Neural cell (in vitro differentiated cells): ENCODE measurements around the gene NMB. TPM values are rescaled to one million over a fixed set of nuclear protein-coding genes. Genes with fewer than 3 reads are reported as not detected.

Experiments used
- H2AFZ ChIP-seq: fragments of 200-600, 300-800 bp; sonication (generic), shearing (Covaris generic); 2 replicates; pipeline ENCODE4 v1.6.0; 2014; ENCODE audit warnings: low read depth, mild to moderate bottlenecking, antibody characterized with exemption, low read length, moderate library complexity
- H3F3A ChIP-seq: fragments of 200-600 bp; shearing (Covaris generic); 2 replicates; pipeline ENCODE4 v1.6.1; 2016; ENCODE audit warnings: mild to moderate bottlenecking, moderate library complexity, mixed read lengths, antibody characterized with exemption, low read length; ENCODE audit not compliant: insufficient read depth, poor library complexity, severe bottlenecking
- H3K27ac ChIP-seq: fragments of 200-600, 300-800 bp; sonication (generic), shearing (Covaris generic); 2 replicates; pipeline ENCODE4 v1.5.1; 2014; ENCODE audit warnings: mild to moderate bottlenecking, low read length, moderate library complexity
- H3K27me3 ChIP-seq: fragments of 300-800, 200-600 bp; sonication (generic), shearing (Covaris generic); 2 replicates; pipeline ENCODE4 v1.6.0; 2014; ENCODE audit warnings: mild to moderate bottlenecking, low read depth, low read length, moderate library complexity; ENCODE audit not compliant: insufficient read depth
- H3K36me3 ChIP-seq: fragments of 300-800, 200-600 bp; sonication (generic), shearing (Covaris generic); 2 replicates; pipeline ENCODE4 v1.5.1; 2014; ENCODE audit warnings: mild to moderate bottlenecking, antibody characterized with exemption, low read length, moderate library complexity; ENCODE audit not compliant: insufficient read depth
- H3K4me2 ChIP-seq: fragments of 300-800, 200-600 bp; sonication (generic), shearing (Covaris generic); 2 replicates; pipeline ENCODE4 v1.6.0; 2014; ENCODE audit warnings: mild to moderate bottlenecking, low read length
- H3K4me3 ChIP-seq: fragments of 300-800, 200-600 bp; sonication (generic), shearing (Covaris generic); 2 replicates; pipeline ENCODE4 v1.5.1; 2014; ENCODE audit warnings: mild to moderate bottlenecking, low read length, moderate library complexity
- H3K79me2 ChIP-seq: fragments of 200-600 bp; shearing (Covaris generic); replicated peaks from 2 replicates; pipeline ENCODE4 v1.6.0; 2014; ENCODE audit warnings: mild to moderate bottlenecking, low read length, moderate library complexity; ENCODE audit not compliant: insufficient read depth
- H3K9ac ChIP-seq: fragments of 300-800, 200-600 bp; sonication (generic), shearing (Covaris generic); 2 replicates; pipeline ENCODE4 v1.6.1; 2016; ENCODE audit warnings: mild to moderate bottlenecking, low read length, mixed read lengths
- H3K9me2 ChIP-seq: fragments of 200-600 bp; shearing (Covaris generic); 2 replicates; pipeline ENCODE4 v1.6.1; 2016; ENCODE audit warnings: mild to moderate bottlenecking, low read length, mixed read lengths; ENCODE audit not compliant: insufficient read depth
- H3K9me3 ChIP-seq: fragments of 200-600, 300-800 bp; sonication (generic), shearing (Covaris generic); 2 replicates; pipeline ENCODE4 v1.6.1; 2016; ENCODE audit warnings: mild to moderate bottlenecking, mixed run types, low read length, moderate library complexity, mixed read lengths
- H4K20me1 ChIP-seq: fragments of 200-600 bp; shearing (Covaris generic); 2 replicates; pipeline ENCODE4 v1.6.1; 2016; ENCODE audit warnings: mild to moderate bottlenecking, mixed run types; ENCODE audit not compliant: insufficient read depth
- EP300 ChIP-seq: fragments of 450-650 bp; conservative IDR thresholded peaks from 2 replicates; pipeline ENCODE4 v1.6.1; 2014; ENCODE audit warnings: antibody characterized with exemption, mild to moderate bottlenecking, moderate library complexity; ENCODE audit not compliant: poor library complexity, severe bottlenecking
- EZH2 ChIP-seq: fragments of 200-600, 300-800 bp; shearing (Covaris generic), sonication (generic); IDR thresholded peaks from 2 replicates; pipeline ENCODE4 v1.6.1; 2014; ENCODE audit warnings: antibody characterized with exemption, low read length, borderline replicate concordance, mild to moderate bottlenecking; ENCODE audit not compliant: insufficient read depth, poor library complexity, severe bottlenecking
- MXI1 ChIP-seq: fragments of 450-650 bp; conservative IDR thresholded peaks from 2 replicates; pipeline ENCODE4 v1.6.1; 2014; ENCODE audit warnings: antibody characterized with exemption, mild to moderate bottlenecking; ENCODE audit not compliant: poor library complexity, severe bottlenecking
- POLR2AphosphoS5 ChIP-seq: IDR thresholded peaks from 2 replicates; pipeline ENCODE4 v1.6.1; 2012
- RAD21 ChIP-seq: fragments of 450-650 bp; conservative IDR thresholded peaks from 2 replicates; pipeline ENCODE4 v1.6.1; 2014; ENCODE audit warnings: antibody characterized with exemption, mild to moderate bottlenecking, moderate library complexity
- SMC3 ChIP-seq: fragments of 450-650 bp; conservative IDR thresholded peaks from 2 replicates; pipeline ENCODE4 v1.6.1; 2014; ENCODE audit warnings: antibody characterized with exemption, mild to moderate bottlenecking, moderate library complexity; ENCODE audit not compliant: poor library complexity
- TAF1 ChIP-seq: IDR thresholded peaks from 2 replicates; pipeline ENCODE4 v1.6.1; 2012; ENCODE audit warnings: low read depth
- polyA plus RNA-seq: library from polyadenylated mRNA; depleted of rRNA; stranded (reverse); fragments of >200 nt; gene quantifications from 2 replicates; pipeline ENCODE4 v1.2.3, GENCODE V29; 2014
- TF ChIP-seq, protein P1 (sequence below): IDR thresholded peaks from 2 replicates; pipeline ENCODE4 v1.6.1; 2012; ENCODE audit warnings: borderline replicate concordance
- TF ChIP-seq, protein P2 (sequence below): fragments of 450-650 bp; IDR thresholded peaks from 2 replicates; pipeline ENCODE4 v1.5.1; 2014; ENCODE audit warnings: antibody characterized with exemption, mild to moderate bottlenecking, moderate library complexity; ENCODE audit not compliant: poor library complexity, severe bottlenecking

The NMB gene
- polyA plus RNA-seq, 1 donor from 2014 or later = 3.0 TPM

DNA sequence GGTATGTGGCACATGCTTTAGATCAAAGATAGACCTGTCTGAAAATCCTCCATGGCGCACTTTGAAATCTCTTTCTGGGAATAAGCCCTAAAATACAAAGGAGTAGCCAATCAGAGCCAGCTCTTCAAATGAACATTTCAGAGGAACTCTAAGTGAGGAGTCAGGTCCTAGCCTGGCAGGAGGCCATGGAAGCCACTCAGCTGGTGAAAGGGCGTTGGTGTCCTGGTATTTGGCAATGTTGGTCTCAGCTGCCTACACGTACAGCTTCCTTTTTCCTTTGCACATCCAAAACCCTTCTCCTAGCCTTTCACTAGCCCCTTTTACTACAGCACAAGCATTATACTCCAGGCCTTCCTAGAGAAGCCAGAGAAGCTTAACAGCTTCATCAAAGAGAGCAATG lies 9.5 kb downstream of the NMB start:
- Histone ChIP-seq H3K36me3 (no peaks in the 10 kb centered on the region), H3K27ac (no peak overlapping the region), H3K27me3 (no peaks in the 10 kb centered on the region), H3K4me2 (no peak overlapping the region), H2AFZ (no peak overlapping the region), H3K9me3 (no peaks in the 10 kb centered on the region), H3K4me3 (no peak overlapping the region), H3F3A (no peaks in the 10 kb centered on the region), H4K20me1 (no peaks in the 10 kb centered on the region), H3K9me2 (no peaks in the 10 kb centered on the region), H3K79me2 (peaks cover 11% of the 10 kb centered on the region), H3K9ac (no peak overlapping the region)
- TF ChIP-seq SMC3 (no peak), EZH2 (no peak), MXI1 (no peak), EP300 (no peak), TAF1 (no peak), POLR2AphosphoS5 (no peak), RAD21 (no peak)
- TF ChIP-seq, protein P1, sequence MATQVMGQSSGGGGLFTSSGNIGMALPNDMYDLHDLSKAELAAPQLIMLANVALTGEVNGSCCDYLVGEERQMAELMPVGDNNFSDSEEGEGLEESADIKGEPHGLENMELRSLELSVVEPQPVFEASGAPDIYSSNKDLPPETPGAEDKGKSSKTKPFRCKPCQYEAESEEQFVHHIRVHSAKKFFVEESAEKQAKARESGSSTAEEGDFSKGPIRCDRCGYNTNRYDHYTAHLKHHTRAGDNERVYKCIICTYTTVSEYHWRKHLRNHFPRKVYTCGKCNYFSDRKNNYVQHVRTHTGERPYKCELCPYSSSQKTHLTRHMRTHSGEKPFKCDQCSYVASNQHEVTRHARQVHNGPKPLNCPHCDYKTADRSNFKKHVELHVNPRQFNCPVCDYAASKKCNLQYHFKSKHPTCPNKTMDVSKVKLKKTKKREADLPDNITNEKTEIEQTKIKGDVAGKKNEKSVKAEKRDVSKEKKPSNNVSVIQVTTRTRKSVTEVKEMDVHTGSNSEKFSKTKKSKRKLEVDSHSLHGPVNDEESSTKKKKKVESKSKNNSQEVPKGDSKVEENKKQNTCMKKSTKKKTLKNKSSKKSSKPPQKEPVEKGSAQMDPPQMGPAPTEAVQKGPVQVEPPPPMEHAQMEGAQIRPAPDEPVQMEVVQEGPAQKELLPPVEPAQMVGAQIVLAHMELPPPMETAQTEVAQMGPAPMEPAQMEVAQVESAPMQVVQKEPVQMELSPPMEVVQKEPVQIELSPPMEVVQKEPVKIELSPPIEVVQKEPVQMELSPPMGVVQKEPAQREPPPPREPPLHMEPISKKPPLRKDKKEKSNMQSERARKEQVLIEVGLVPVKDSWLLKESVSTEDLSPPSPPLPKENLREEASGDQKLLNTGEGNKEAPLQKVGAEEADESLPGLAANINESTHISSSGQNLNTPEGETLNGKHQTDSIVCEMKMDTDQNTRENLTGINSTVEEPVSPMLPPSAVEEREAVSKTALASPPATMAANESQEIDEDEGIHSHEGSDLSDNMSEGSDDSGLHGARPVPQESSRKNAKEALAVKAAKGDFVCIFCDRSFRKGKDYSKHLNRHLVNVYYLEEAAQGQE = no peak
- TF ChIP-seq, protein P2, sequence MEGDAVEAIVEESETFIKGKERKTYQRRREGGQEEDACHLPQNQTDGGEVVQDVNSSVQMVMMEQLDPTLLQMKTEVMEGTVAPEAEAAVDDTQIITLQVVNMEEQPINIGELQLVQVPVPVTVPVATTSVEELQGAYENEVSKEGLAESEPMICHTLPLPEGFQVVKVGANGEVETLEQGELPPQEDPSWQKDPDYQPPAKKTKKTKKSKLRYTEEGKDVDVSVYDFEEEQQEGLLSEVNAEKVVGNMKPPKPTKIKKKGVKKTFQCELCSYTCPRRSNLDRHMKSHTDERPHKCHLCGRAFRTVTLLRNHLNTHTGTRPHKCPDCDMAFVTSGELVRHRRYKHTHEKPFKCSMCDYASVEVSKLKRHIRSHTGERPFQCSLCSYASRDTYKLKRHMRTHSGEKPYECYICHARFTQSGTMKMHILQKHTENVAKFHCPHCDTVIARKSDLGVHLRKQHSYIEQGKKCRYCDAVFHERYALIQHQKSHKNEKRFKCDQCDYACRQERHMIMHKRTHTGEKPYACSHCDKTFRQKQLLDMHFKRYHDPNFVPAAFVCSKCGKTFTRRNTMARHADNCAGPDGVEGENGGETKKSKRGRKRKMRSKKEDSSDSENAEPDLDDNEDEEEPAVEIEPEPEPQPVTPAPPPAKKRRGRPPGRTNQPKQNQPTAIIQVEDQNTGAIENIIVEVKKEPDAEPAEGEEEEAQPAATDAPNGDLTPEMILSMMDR = no peak

DNA sequence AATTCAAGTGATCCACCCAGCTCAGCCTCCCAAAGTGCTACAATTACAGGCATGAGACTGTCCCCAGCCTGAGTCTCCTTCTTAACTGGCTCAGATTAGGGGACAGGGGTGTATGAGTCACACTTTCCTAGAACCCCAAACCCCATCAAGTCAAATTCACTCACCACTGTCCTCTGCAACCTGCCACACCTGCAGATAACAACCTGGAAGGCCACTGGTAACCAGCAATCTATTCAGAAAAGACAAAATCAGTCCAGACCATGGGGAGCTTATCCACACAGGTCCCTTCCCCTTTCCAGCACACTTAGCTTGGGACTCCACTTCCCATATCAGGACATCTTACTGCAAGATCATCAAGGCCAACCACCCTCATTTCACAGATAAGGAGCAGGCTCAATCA lies 10.3 kb downstream of the NMB start:
- Histone ChIP-seq H3K4me3 (no peak overlapping the region), H3K79me2 (peaks cover 7% of the 10 kb centered on the region), H2AFZ (no peak overlapping the region), H3K9me3 (no peaks in the 10 kb centered on the region), H3K4me2 (no peak overlapping the region), H3K27me3 (no peaks in the 10 kb centered on the region), H3K9ac (no peak overlapping the region), H3K36me3 (no peaks in the 10 kb centered on the region), H4K20me1 (no peaks in the 10 kb centered on the region), H3K27ac (no peak overlapping the region), H3K9me2 (no peaks in the 10 kb centered on the region), H3F3A (no peaks in the 10 kb centered on the region)
- TF ChIP-seq POLR2AphosphoS5 (no peak), EP300 (no peak), MXI1 (no peak), EZH2 (no peak), RAD21 (no peak), TAF1 (no peak)
- TF ChIP-seq, protein P2 = no peak
- TF ChIP-seq, protein P1 = no peak
